ENCODE measurements around the gene SIGLEC12. TPM values are rescaled to one million over a fixed set of nuclear protein-coding genes. Genes with fewer than 3 reads are reported as not detected.

The SIGLEC12 gene
- total and polyA plus RNA-seq, 2 of the 13 experiments (the other 11 are each of a cell fraction or from before 2014, with no cell fraction given), result not detected

GRCh38 chr19:51546107-51546649 is 44.6 kb upstream of the SIGLEC12 start:
- ChIA-PET CTCF (ENCODE audit: low intra/inter-chr PET ratio, low total read pairs) (no interaction called here), POLR2A (no interaction called here)
- no peaks in the 10 kb centered on the region for H3K36me3 ChIP-seq (replicated peaks in 1 of 2; ENCODE audit: control insufficient read depth in 1 of 2, insufficient read depth in 2 of 2, low read length in 2 of 2)
- H3K4me2 ChIP-seq (ENCODE audit: low read depth, low read length), result no peak overlapping the region
- FAIRE-seq (no peak), ATAC-seq (no peak), DNase-seq (ENCODE audit: low spot score) (no peak)
- WGBS (ENCODE audit: low lambda C conversion rate), result 0% methylated on average over 5 of the region's 5 CpGs
- H3K79me2 ChIP-seq (ENCODE audit: insufficient read depth, low read length), result no peaks in the 10 kb centered on the region
- H3K9me3 ChIP-seq (ENCODE audit: low read length), result no peaks in the 10 kb centered on the region
- intact Hi-C loops (cut with micrococcal nuclease; ENCODE audit: unreplicated experiment), result no loop called here
- TF ChIP-seq NPAS2 (CRISPR knock-in tag; IDR thresholded peaks at IDR 0.05; ENCODE audit: borderline replicate concordance) (no peak), ZNF350 (CRISPR knock-in tag; IDR thresholded peaks at IDR 0.05; ENCODE audit: borderline replicate concordance, low read depth) (no peak), HOXA5 (CRISPR knock-in tag; IDR thresholded peaks at IDR 0.05) (no peak)
- H3K9ac ChIP-seq (ENCODE audit: insufficient read depth, low read depth, low read length), result no peak overlapping the region
- H3K4me1 ChIP-seq (ENCODE audit: insufficient read depth, low read length), result no peaks in the 10 kb centered on the region
- H3K27me3 ChIP-seq (ENCODE audit: control insufficient read depth in 1 of 2, insufficient read depth in 2 of 2, low read length in 2 of 2), result no peaks in the 10 kb centered on the region; a peak in 2 of 5 replicates
- H4K20me1 ChIP-seq (ENCODE audit: insufficient read depth, low read length), result peaks cover 3% of the 10 kb centered on the region; the same call in 1 of the 2 replicates
- no peak overlapping the region for H3K27ac ChIP-seq (ENCODE audit: extremely low read length, insufficient read depth, low read length)
- no peak overlapping the region for H2AFZ ChIP-seq (ENCODE audit: low read length)
- no peak overlapping the region for H3K4me3 ChIP-seq (replicated peaks in 1 of 3; ENCODE audit: insufficient read depth in 1 of 3, low read depth in 2 of 3, low read length in 3 of 3)
- BruUV-seq (replicated peaks), result no TSS peak
- in situ Hi-C loops (cut with HindIII; ENCODE audit: extremely low pct_ligation_motif_present, low pct_unique_long_range_greater_than_20kb), result no loop called here

- Histone ChIP-seq H3K27ac (ENCODE audit: extremely low read length, insufficient read depth, low read length) (no peak overlapping the region), H3K79me2 (ENCODE audit: insufficient read depth, low read length) (no peaks in the 10 kb centered on the region), H3K9me3 (ENCODE audit: low read length) (no peaks in the 10 kb centered on the region), H3K36me3 (replicated peaks in 1 of 2; ENCODE audit: control insufficient read depth in 1 of 2, insufficient read depth in 2 of 2, low read length in 2 of 2) (no peaks in the 10 kb centered on the region), H3K4me2 (ENCODE audit: low read depth, low read length) (no peak overlapping the region), H3K27me3 (ENCODE audit: control insufficient read depth in 1 of 2, insufficient read depth in 2 of 2, low read length in 2 of 2) (no peaks in the 10 kb centered on the region; a peak in 2 of 5 replicates), H3K9ac (ENCODE audit: insufficient read depth, low read depth, low read length) (no peak overlapping the region), H3K4me1 (ENCODE audit: insufficient read depth, low read length) (no peaks in the 10 kb centered on the region), H4K20me1 (ENCODE audit: insufficient read depth, low read length) (no peaks in the 10 kb centered on the region), H2AFZ (ENCODE audit: low read length) (no peak overlapping the region), H3K4me3 (replicated peaks in 1 of 3; ENCODE audit: insufficient read depth in 1 of 3, low read depth in 2 of 3, low read length in 3 of 3) (no peak overlapping the region)
- ChIA-PET CTCF (ENCODE audit: low intra/inter-chr PET ratio, low total read pairs) (no interaction called here), POLR2A (no interaction called here)
- no peak for ATAC-seq
- BruUV-seq (replicated peaks), result no TSS peak
- 27% methylated on average over 6 of the region's 6 CpGs for WGBS (ENCODE audit: low lambda C conversion rate)
- intact Hi-C loops (cut with micrococcal nuclease; ENCODE audit: unreplicated experiment) (no loop called here), in situ Hi-C loops (cut with HindIII; ENCODE audit: extremely low pct_ligation_motif_present, low pct_unique_long_range_greater_than_20kb) (no loop called here)
- no peak for FAIRE-seq
- TF ChIP-seq CCDC6 (CRISPR knock-in tag; IDR thresholded peaks at IDR 0.05), result no peak
- no peak for TF ChIP-seq TEAD2 (CRISPR knock-in tag; IDR thresholded peaks at IDR 0.05)
- TF ChIP-seq FOXP4 (CRISPR knock-in tag; IDR thresholded peaks at IDR 0.05), result no peak
- no peak for TF ChIP-seq MAFG (CRISPR knock-in tag; IDR thresholded peaks at IDR 0.05)
- TF ChIP-seq SRSF1 (optimal IDR thresholded peaks at IDR 0.05; ENCODE audit: low read depth, low read length), result no peak
- TF ChIP-seq ZNF468 (CRISPR knock-in tag; IDR thresholded peaks at IDR 0.05), result no peak
- no peak for TF ChIP-seq ZUFSP (CRISPR knock-in tag; IDR thresholded peaks at IDR 0.05; ENCODE audit: borderline replicate concordance)
- no peak for TF ChIP-seq MYPOP (CRISPR knock-in tag; IDR thresholded peaks at IDR 0.05)
- TF ChIP-seq ZNF136 (CRISPR knock-in tag; IDR thresholded peaks at IDR 0.05; ENCODE audit: low read depth), result no peak
- no peak for TF ChIP-seq ZNF552 (CRISPR knock-in tag; IDR thresholded peaks at IDR 0.05; ENCODE audit: borderline replicate concordance)
- DNase-seq (ENCODE audit: low spot score), result no peak
These were observed 42.4 kb upstream of the SIGLEC12 start for GRCh38 chr19:51544038-51544437.

Measured in HepG2 (cell line).